ENCODE data around the gene UIMC1.

DNA sequence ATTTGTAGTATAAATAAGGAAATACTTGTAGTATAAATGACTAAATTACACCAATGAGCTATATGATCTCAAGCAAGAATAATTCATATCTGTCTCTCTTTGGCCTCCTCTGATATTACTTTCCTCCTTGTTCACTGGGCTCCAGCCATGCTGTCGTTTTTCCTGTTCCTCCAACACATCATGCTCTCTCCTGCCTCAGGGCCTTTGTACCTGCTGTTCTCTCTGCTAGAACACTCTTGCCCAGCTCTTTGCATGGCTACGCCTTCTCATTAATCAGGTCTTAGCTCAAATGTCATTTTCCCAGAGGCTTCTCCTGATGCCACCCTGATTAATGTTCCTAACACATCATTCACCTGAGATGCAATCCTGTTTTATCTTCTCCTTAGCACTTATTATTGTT is 13.5 kb upstream of the UIMC1 start:
- TF ChIP-seq CTCF (conservative IDR thresholded peaks at IDR 0.05 in 1 of 2, IDR thresholded peaks at IDR 0.05 in 1 of 2; ENCODE audit: extremely low read depth in 1 of 2, insufficient read depth in 1 of 2, low read depth in 1 of 2, low read length in 2 of 2) (no peak), EZH2 (IDR thresholded peaks at IDR 0.05; ENCODE audit: borderline replicate concordance, low read length) (no peak)
